IPS DF 6.9 (cell line): ENCODE results near the gene PDE4D.

Source experiments
- DNase-seq: peaks from one replicate; pipeline ENCODE4 v3.0.0-alpha.2; 2013; ENCODE audit warnings: low read depth, low spot score
- H3K27ac ChIP-seq: one replicate; pipeline ENCODE4 v1.5.1; 2013; ENCODE audit warnings: low read length, control low read depth
- H3K27me3 ChIP-seq: 2 replicates; pipeline ENCODE4 v1.6.1; 2013; ENCODE audit warnings: mild to moderate bottlenecking, low read length; ENCODE audit not compliant: control insufficient read depth, insufficient read depth
- H3K36me3 ChIP-seq: 2 replicates; pipeline ENCODE4 v1.6.1; 2013; ENCODE audit warnings: low read length; ENCODE audit not compliant: control insufficient read depth, insufficient read depth
- H3K4me1 ChIP-seq: 2 replicates; pipeline ENCODE4 v1.6.1; 2013; ENCODE audit warnings: low read length; ENCODE audit not compliant: control insufficient read depth, insufficient read depth
- H3K4me3 ChIP-seq: 2 replicates; pipeline ENCODE4 v1.5.1; 2013; ENCODE audit warnings: mild to moderate bottlenecking, low read length
- H3K9me3 ChIP-seq: 2 replicates; pipeline ENCODE4 v1.6.1; 2013; ENCODE audit warnings: low read length, inconsistent platforms; ENCODE audit not compliant: control insufficient read depth, insufficient read depth
- whole genome bisulfite sequencing: extraction: QIAGEN DNeasy Blood & Tissue Kit; methylation state at CpG from one replicate; pipeline ENCODE4 v1.1.7; 2013; ENCODE audit warnings: mixed read lengths, missing lambda C conversion rate; ENCODE audit not compliant: insufficient read length, insufficient coverage; 5-methylcytosine and 5-hydroxymethylcytosine counted together

Gene PDE4D

GRCh38 chr5:59728356-59728755, 165.2 kb downstream of the PDE4D start:
- H3K27me3 ChIP-seq = no peaks in the 10 kb centered on the region
- no peaks in the 10 kb centered on the region for H3K36me3 ChIP-seq
- no CpG with 5 or more reads among the region's 1 CpG for WGBS
- no peaks in the 10 kb centered on the region for H3K4me1 ChIP-seq
- no peaks in the 10 kb centered on the region for H3K9me3 ChIP-seq
- H3K4me3 ChIP-seq = no peak overlapping the region
- H3K27ac ChIP-seq = no peak overlapping the region
- no peak for DNase-seq

GRCh38 chr5:59727186-59727585, 166.3 kb downstream of the PDE4D start:
- Histone ChIP-seq H3K27ac (no peak overlapping the region), H3K27me3 (no peaks in the 10 kb centered on the region), H3K4me1 (no peaks in the 10 kb centered on the region), H3K9me3 (no peaks in the 10 kb centered on the region), H3K4me3 (no peak overlapping the region), H3K36me3 (no peaks in the 10 kb centered on the region)
- no CpG with 5 or more reads among the region's 2 CpGs for WGBS
- DNase-seq = no peak

- H3K27me3 ChIP-seq = no peaks in the 10 kb centered on the region
- no peak overlapping the region for H3K4me3 ChIP-seq
- H3K4me1 ChIP-seq = no peaks in the 10 kb centered on the region
- no peak overlapping the region for H3K27ac ChIP-seq
- DNase-seq = no peak
- H3K9me3 ChIP-seq = no peaks in the 10 kb centered on the region
- H3K36me3 ChIP-seq = no peaks in the 10 kb centered on the region
- no CpG with 5 or more reads among the region's 1 CpG for WGBS
These were observed 168.1 kb downstream of the PDE4D start for GRCh38 chr5:59725392-59725767.

GRCh38 chr5:59724482-59725391, 168.8 kb downstream of the PDE4D start:
- no peaks in the 10 kb centered on the region for H3K36me3 ChIP-seq

GRCh38 chr5:59722874-59723273, 170.7 kb downstream of the PDE4D start:
- Histone ChIP-seq H3K4me1 (no peaks in the 10 kb centered on the region), H3K27me3 (no peaks in the 10 kb centered on the region), H3K27ac (no peak overlapping the region), H3K36me3 (no peaks in the 10 kb centered on the region), H3K9me3 (no peaks in the 10 kb centered on the region), H3K4me3 (no peak overlapping the region)
- no CpG with 5 or more reads among the region's 2 CpGs for WGBS
- DNase-seq = no peak

More at GRCh38 chr5:59724482-59725391, 168.8 kb downstream of the PDE4D start:
- Histone ChIP-seq H3K27me3 (no peaks in the 10 kb centered on the region), H3K27ac (no peak overlapping the region), H3K9me3 (no peaks in the 10 kb centered on the region), H3K4me3 (no peak overlapping the region), H3K4me1 (no peaks in the 10 kb centered on the region)
- no CpG with 5 or more reads among the region's 4 CpGs for WGBS
- DNase-seq = no peak

GRCh38 chr5:59721741-59722140, 171.8 kb downstream of the PDE4D start:
- Histone ChIP-seq H3K36me3 (no peaks in the 10 kb centered on the region), H3K4me3 (no peak overlapping the region), H3K27ac (no peak overlapping the region), H3K9me3 (no peaks in the 10 kb centered on the region), H3K4me1 (no peaks in the 10 kb centered on the region), H3K27me3 (no peaks in the 10 kb centered on the region)
- no CpG with 5 or more reads among the region's 3 CpGs for WGBS
- no peak for DNase-seq

- no peaks in the 10 kb centered on the region for H3K27me3 ChIP-seq
- no peaks in the 10 kb centered on the region for H3K36me3 ChIP-seq
- H3K4me1 ChIP-seq = no peaks in the 10 kb centered on the region
- WGBS = no CpG with 5 or more reads among the region's 1 CpG
- H3K4me3 ChIP-seq = no peak overlapping the region
- DNase-seq = no peak
- H3K27ac ChIP-seq = no peak overlapping the region
- H3K9me3 ChIP-seq = no peaks in the 10 kb centered on the region
These were observed 173.5 kb downstream of the PDE4D start for GRCh38 chr5:59720063-59720462.

GRCh38 chr5:59716966-59717500, 176.5 kb downstream of the PDE4D start:
- no CpG with 5 or more reads among the region's 1 CpG for WGBS
- Histone ChIP-seq H3K27me3 (no peaks in the 10 kb centered on the region), H3K9me3 (peaks cover 5% of the 10 kb centered on the region; the same call in 1 of the 2 replicates), H3K4me3 (no peak overlapping the region), H3K27ac (no peak overlapping the region), H3K36me3 (0 out of 2 replicates have a peak, but pooled peaks cover 2% of the 10 kb centered on the region), H3K4me1 (no peaks in the 10 kb centered on the region)
- DNase-seq = no peak

- Histone ChIP-seq H3K4me3 (no peak overlapping the region), H3K27ac (no peak overlapping the region), H3K27me3 (no peaks in the 10 kb centered on the region), H3K9me3 (peaks cover 5% of the 10 kb centered on the region; the same call in 1 of the 2 replicates), H3K36me3 (0 out of 2 replicates have a peak, but pooled peaks cover 2% of the 10 kb centered on the region), H3K4me1 (no peaks in the 10 kb centered on the region)
- DNase-seq = no peak
- no CpG with 5 or more reads among the region's 9 CpGs for WGBS
These were observed 177.5 kb downstream of the PDE4D start for GRCh38 chr5:59716029-59716428.

- Histone ChIP-seq H3K9me3 (peaks cover 5% of the 10 kb centered on the region; the same call in 1 of the 2 replicates), H3K27ac (no peak overlapping the region)
- no CpG with 5 or more reads among the region's 5 CpGs for WGBS
These were observed 178.3 kb downstream of the PDE4D start for GRCh38 chr5:59715228-59715627.

More at GRCh38 chr5:59715228-59715627, 178.3 kb downstream of the PDE4D start:
- Histone ChIP-seq H3K4me1 (peaks cover 1% of the 10 kb centered on the region; the same call in 1 of the 2 replicates), H3K36me3 (0 out of 2 replicates have a peak, but pooled peaks cover 2% of the 10 kb centered on the region), H3K4me3 (no peak overlapping the region), H3K27me3 (no peaks in the 10 kb centered on the region)
- DNase-seq = no peak
